HEK293 (cell line): Measurements from ENCODE around the gene NAPSA.

ENCODE experiments used
- CTCF ChIA-PET: fragments of 350-600 bp; formaldehyde crosslinking; extraction: SDS; loops from one replicate; lab custom pipeline; 2021; ENCODE audit warnings: antibody characterized with exemption; lab: Yijun Ruan, JAX
- POLR2A ChIA-PET: fragments of 300-600 bp; formaldehyde crosslinking; extraction: SDS; loops from one replicate; lab custom pipeline; 2020; ENCODE audit warnings: antibody characterized with exemption, inconsistent platforms; lab: Yijun Ruan, JAX
- H3K27ac ChIP-seq: fragments of 200-500 bp; sonication (Bioruptor generic); 2 replicates; pipeline ENCODE4 v1.5.1; 2014; ENCODE audit warnings: low read depth, low read length, control low read depth, inconsistent platforms; ENCODE audit errors: extremely low read depth
- H3K36me3 ChIP-seq, 2 experiments: fragments of 200-500 bp in 1 of 2; sonication (Bioruptor generic) in 1 of 2; 1 replicate in 1 of 2; 2 replicates in 1 of 2; pipeline ENCODE4 v1.5.1; 2014 to 2017; ENCODE audit warnings: inconsistent platforms in 2 of 2, low read length in 2 of 2; ENCODE audit not compliant: control insufficient read depth in 2 of 2, insufficient read depth in 1 of 2
- H3K4me1 ChIP-seq: fragments of 200-500 bp; sonication (Bioruptor generic); 2 replicates; pipeline ENCODE4 v1.5.1; 2014; ENCODE audit warnings: mild to moderate bottlenecking, low read length, inconsistent platforms; ENCODE audit not compliant: control insufficient read depth, insufficient read depth
- H3K4me3 ChIP-seq: 2 replicates; pipeline ENCODE4 v1.5.1; 2011; ENCODE audit warnings: low read depth, mild to moderate bottlenecking, control low read depth, low read length, moderate library complexity
- H3K9me3 ChIP-seq: fragments of 200-500 bp; sonication (Bioruptor generic); 2 replicates; pipeline ENCODE4 v1.5.1; 2014; ENCODE audit warnings: low read depth, low read length, inconsistent platforms; ENCODE audit not compliant: control insufficient read depth, insufficient read depth
- ATF2 ChIP-seq: fragments of 450-650 bp; formaldehyde crosslinking; IDR thresholded peaks from 2 replicates; pipeline ENCODE4 v1.5.1; 2016; ENCODE audit warnings: missing biosample characterization, missing genetic modification characterization, low read depth
- GLI4 ChIP-seq: fragments of 450-650 bp; formaldehyde crosslinking; IDR thresholded peaks from 2 replicates; pipeline ENCODE4 v1.5.1; 2016; ENCODE audit warnings: missing biosample characterization, missing genetic modification characterization
- HOXC10 ChIP-seq: sonication (generic); formaldehyde crosslinking; IDR thresholded peaks from 2 replicates; pipeline ENCODE4 v1.8.1; 2023; ENCODE audit warnings: mild to moderate bottlenecking, missing genetic modification reagents
- HOXD13 ChIP-seq: sonication (generic); formaldehyde crosslinking; IDR thresholded peaks from 2 replicates; pipeline ENCODE4 v1.8.0; 2022; ENCODE audit warnings: missing genetic modification reagents, borderline replicate concordance
- TRIM28 ChIP-seq: IDR thresholded peaks from 2 replicates; pipeline ENCODE4 v1.6.1; 2011; ENCODE audit warnings: low read length, control low read depth, borderline replicate concordance
- ZBTB49 ChIP-seq: fragments of 450-650 bp; formaldehyde crosslinking; IDR thresholded peaks from 2 replicates; pipeline ENCODE4 v1.5.1; 2016; ENCODE audit warnings: missing biosample characterization, missing genetic modification characterization, low read depth
- ZBTB7A ChIP-seq: fragments of 450-650 bp; formaldehyde crosslinking; IDR thresholded peaks from 2 replicates; pipeline ENCODE4 v1.5.1; 2016; ENCODE audit warnings: low read depth, missing biosample characterization, missing genetic modification characterization
- ZNF140 ChIP-seq: fragments of 450-650 bp; formaldehyde crosslinking; IDR thresholded peaks from 2 replicates; pipeline ENCODE4 v1.5.1; 2016; ENCODE audit warnings: missing biosample characterization, missing genetic modification characterization
- ZNF211 ChIP-seq: fragments of 450-650 bp; formaldehyde crosslinking; IDR thresholded peaks from 2 replicates; pipeline ENCODE4 v1.5.1; 2016; ENCODE audit warnings: low read depth, missing biosample characterization, missing genetic modification characterization
- ZNF354C ChIP-seq: fragments of 450-650 bp; formaldehyde crosslinking; IDR thresholded peaks from 2 replicates; pipeline ENCODE4 v1.5.1; 2016; ENCODE audit warnings: missing biosample characterization, missing genetic modification characterization, low read depth, borderline replicate concordance
- ZNF362 ChIP-seq: fragments of 450-650 bp; formaldehyde crosslinking; IDR thresholded peaks from 2 replicates; pipeline ENCODE4 v1.5.1; 2016; ENCODE audit warnings: missing biosample characterization, missing genetic modification characterization
- ZNF366 ChIP-seq: fragments of 450-650 bp; formaldehyde crosslinking; conservative IDR thresholded peaks from 2 replicates; pipeline ENCODE4 v1.5.1; 2016; ENCODE audit warnings: missing biosample characterization, missing genetic modification characterization
- ZNF596 ChIP-seq: fragments of 450-650 bp; IDR thresholded peaks from 2 replicates; pipeline ENCODE4 v1.5.0; 2018; ENCODE audit warnings: missing biosample characterization, mild to moderate bottlenecking, missing genetic modification characterization, moderate library complexity
- ZNF600 ChIP-seq: fragments of 450-650 bp; formaldehyde crosslinking; IDR thresholded peaks from 2 replicates; pipeline ENCODE4 v1.5.1; 2016; ENCODE audit warnings: missing biosample characterization, missing genetic modification characterization
- ZNF623 ChIP-seq: fragments of 450-650 bp; formaldehyde crosslinking; IDR thresholded peaks from 2 replicates; pipeline ENCODE4 v1.5.1; 2016; ENCODE audit warnings: missing biosample characterization, missing genetic modification characterization
- ZNF624 ChIP-seq: fragments of 450-650 bp; formaldehyde crosslinking; IDR thresholded peaks from 2 replicates; pipeline ENCODE4 v1.5.1; 2017; ENCODE audit warnings: missing biosample characterization, missing genetic modification characterization
- ZNF701 ChIP-seq: fragments of 450-650 bp; formaldehyde crosslinking; IDR thresholded peaks from 2 replicates; pipeline ENCODE4 v1.5.1; 2016; ENCODE audit warnings: missing biosample characterization, missing genetic modification characterization
- ZNF76 ChIP-seq: fragments of 450-650 bp; formaldehyde crosslinking; IDR thresholded peaks from 2 replicates; pipeline ENCODE4; 2016; ENCODE audit warnings: low read depth, missing biosample characterization, missing genetic modification characterization, borderline replicate concordance
- ZNF785 ChIP-seq: fragments of 450-650 bp; formaldehyde crosslinking; IDR thresholded peaks from 2 replicates; pipeline ENCODE4 v1.5.1; 2016; ENCODE audit warnings: missing biosample characterization, missing genetic modification characterization
- ZSCAN18 ChIP-seq: fragments of 450-650 bp; formaldehyde crosslinking; IDR thresholded peaks from 2 replicates; pipeline ENCODE4 v1.5.1; 2016; ENCODE audit warnings: missing biosample characterization, missing genetic modification characterization
- TF ChIP-seq, protein P1 (sequence below): fragments of 450-650 bp; formaldehyde crosslinking; IDR thresholded peaks from 2 replicates; pipeline ENCODE4 v1.5.1; 2016; ENCODE audit warnings: missing biosample characterization, missing genetic modification characterization
- TF ChIP-seq, protein P2 (sequence below): fragments of 450-650 bp; formaldehyde crosslinking; IDR thresholded peaks from 2 replicates; pipeline ENCODE4 v1.5.1; 2017; ENCODE audit warnings: missing biosample characterization, missing genetic modification characterization

NAPSA gene

DNA sequence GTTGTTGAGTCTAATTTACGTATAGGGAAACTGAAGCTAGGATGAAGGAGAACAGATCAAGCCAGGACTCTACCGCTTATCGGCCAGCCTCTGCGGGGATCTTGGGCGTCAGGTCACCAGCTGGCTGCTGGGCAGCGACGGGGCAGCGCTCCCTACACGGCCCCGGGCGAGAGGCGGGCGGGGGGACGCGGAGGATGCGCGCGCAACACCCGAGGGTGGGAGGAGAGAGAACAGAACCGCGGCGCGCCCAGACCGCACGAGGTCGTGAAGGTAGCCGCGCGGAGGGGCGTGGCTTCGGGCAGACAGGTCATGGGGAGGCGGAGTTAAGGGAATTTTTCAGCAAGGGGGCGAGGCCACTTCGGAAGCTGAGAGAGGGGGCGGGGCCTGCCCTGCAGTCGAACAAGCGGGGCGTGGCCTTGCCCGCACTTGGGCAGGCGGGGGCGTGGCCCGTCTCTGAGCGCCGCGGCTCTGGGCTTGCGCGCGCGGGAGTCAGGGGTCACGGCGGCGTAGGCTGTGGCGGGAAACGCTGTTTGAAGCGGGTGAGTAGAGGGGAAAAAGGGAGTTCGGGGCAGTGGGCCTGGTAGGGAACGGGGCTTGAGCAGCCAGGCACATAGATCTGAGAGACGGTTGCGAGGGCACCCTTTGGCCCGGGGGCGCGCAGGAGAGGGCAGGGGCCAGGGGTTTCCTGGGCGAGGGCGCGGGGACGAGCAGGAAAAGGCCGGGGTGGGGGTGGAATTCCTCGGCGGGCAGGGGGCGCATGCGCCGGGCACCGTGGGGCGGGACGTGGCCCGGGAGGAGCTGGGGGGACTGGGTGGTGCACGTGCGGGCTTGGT lies 18.6 kb upstream of the NAPSA start, which contains the start of gene POLD1 (continued):
- TF ChIP-seq ZBTB7A (tag by site-specific recombination) (peak; percentile 55; the same call in 1 of the 2 replicates), ZNF354C (tag by site-specific recombination) (no peak)

DNA sequence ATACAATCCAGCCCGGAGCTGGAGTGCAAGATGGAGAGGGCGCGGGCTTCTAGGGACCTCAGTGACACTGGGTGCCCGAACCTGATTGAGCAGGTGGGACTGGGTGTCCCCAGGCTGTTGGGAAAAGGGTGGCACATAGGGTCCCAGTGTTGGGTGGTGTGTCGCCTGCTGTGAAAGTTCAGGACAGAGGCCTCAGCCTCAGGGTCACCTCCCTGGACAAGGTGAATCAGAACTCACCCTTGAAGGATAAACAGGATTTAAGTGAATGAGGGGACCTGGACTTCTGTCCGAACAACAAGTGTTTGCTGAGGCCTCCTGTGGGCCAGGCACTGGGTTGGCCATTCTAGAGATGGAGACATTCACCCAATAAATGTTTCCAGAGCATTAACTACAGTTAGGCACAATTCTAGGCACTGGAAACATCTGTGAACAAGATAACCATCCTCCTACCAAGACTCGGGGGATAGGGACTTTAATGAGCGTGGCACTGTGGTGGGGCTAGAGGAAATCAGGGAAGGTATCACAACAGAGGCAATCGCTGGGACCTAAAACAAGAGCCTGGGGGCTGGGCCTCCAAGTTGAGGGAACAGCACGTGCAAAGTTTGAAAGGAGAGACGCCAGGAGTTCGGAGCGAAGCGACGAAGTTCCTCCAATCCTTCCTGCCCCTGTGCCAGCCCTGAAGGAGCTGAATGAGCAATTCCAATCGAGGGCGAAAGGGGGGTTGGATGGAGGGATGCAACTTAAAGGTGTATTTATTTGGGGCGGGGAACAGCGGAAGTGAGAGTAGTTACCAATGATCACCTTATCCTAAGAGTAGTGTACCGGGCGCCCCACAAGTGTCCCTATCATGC lies 17.8 kb upstream of the NAPSA start:
- Histone ChIP-seq H3K27ac (peak overlapping the region; percentile 29), H3K36me3 (peaks cover 25 to 68% of the 10 kb centered on the region in 2 experiments), H3K4me1 (0 out of 2 replicates have a peak, but pooled peaks cover 2% of the 10 kb centered on the region), H3K4me3 (peak overlapping the region; percentile 38), H3K9me3 (no peaks in the 10 kb centered on the region)
- POLR2A ChIA-PET: interaction anchor here (0.5 to 2.2 kb wide), 15 partner anchors 7 to 888 kb away, joined by 3 to 22 read pairs (median 3); partner anchors contain the start of gene NR1H2
- CTCF ChIA-PET: interaction anchor here (0.7 to 1.3 kb wide), 3 partner anchors 77 to 1394 kb away, joined by 3 to 5 read pairs (median 5); no protein-coding TSS in a partner anchor
- TF ChIP-seq ZNF211: no peak
- no peak for TF ChIP-seq ZNF623 (tag by site-specific recombination)
- no peak for TF ChIP-seq ZNF701 (tag by site-specific recombination)
- no peak for TF ChIP-seq ATF2
- no peak for TF ChIP-seq ZNF140 (tag by site-specific recombination)
- TF ChIP-seq ZNF600 (tag by site-specific recombination): no peak
- no peak for TF ChIP-seq GLI4 (tag by site-specific recombination)
- 0 out of 2 replicates have a peak, but pooled peaks have one; percentile 33 for TF ChIP-seq HOXC10 (CRISPR knock-in tag)
- TF ChIP-seq ZSCAN18 (tag by site-specific recombination): no peak
- no peak for TF ChIP-seq ZNF624 (tag by site-specific recombination)
- TF ChIP-seq, protein P1, sequence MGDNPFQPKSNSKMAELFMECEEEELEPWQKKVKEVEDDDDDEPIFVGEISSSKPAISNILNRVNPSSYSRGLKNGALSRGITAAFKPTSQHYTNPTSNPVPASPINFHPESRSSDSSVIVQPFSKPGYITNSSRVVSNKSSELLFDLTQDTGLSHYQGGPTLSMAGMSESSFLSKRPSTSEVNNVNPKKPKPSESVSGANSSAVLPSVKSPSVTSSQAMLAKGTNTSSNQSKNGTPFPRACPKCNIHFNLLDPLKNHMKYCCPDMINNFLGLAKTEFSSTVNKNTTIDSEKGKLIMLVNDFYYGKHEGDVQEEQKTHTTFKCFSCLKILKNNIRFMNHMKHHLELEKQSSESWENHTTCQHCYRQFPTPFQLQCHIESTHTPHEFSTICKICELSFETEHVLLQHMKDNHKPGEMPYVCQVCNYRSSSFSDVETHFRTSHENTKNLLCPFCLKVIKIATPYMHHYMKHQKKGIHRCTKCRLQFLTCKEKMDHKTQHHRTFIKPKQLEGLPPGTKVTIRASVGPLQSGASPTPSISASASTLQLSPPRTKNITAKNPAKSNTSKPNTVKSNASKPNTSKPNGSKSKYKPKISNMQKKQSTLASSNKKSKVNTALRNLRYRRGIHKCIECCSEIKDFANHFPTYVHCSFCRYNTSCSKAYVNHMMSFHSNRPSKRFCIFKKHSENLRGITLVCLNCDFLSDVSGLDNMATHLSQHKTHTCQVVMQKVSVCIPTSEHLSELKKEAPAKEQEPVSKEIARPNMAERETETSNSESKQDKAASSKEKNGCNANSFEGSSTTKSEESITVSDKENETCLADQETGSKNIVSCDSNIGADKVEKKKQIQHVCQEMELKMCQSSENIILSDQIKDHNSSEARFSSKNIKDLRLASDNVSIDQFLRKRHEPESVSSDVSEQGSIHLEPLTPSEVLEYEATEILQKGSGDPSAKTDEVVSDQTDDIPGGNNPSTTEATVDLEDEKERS (tag by site-specific recombination): no peak
- TF ChIP-seq, protein P2, sequence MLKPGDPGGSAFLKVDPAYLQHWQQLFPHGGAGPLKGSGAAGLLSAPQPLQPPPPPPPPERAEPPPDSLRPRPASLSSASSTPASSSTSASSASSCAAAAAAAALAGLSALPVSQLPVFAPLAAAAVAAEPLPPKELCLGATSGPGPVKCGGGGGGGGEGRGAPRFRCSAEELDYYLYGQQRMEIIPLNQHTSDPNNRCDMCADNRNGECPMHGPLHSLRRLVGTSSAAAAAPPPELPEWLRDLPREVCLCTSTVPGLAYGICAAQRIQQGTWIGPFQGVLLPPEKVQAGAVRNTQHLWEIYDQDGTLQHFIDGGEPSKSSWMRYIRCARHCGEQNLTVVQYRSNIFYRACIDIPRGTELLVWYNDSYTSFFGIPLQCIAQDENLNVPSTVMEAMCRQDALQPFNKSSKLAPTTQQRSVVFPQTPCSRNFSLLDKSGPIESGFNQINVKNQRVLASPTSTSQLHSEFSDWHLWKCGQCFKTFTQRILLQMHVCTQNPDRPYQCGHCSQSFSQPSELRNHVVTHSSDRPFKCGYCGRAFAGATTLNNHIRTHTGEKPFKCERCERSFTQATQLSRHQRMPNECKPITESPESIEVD: no peak
- TF ChIP-seq TRIM28: no peak
- no peak for TF ChIP-seq ZNF362 (tag by site-specific recombination)
- peak; percentile 70 for TF ChIP-seq ZNF366
- no peak for TF ChIP-seq ZNF596 (tag by site-specific recombination)
- TF ChIP-seq ZNF76 (tag by site-specific recombination): no peak
- no peak for TF ChIP-seq ZNF785 (tag by site-specific recombination)
- TF ChIP-seq HOXD13 (CRISPR knock-in tag): 0 out of 2 replicates have a peak, but pooled peaks have one; percentile 26
- TF ChIP-seq ZBTB49 (tag by site-specific recombination): no peak
